Prostate gland (tissue), 2 donors: ENCODE results near the gene ALKBH7.

ENCODE experiments used
- POLR2AphosphoS5 ChIP-seq: sonication (generic); formaldehyde crosslinking; IDR thresholded peaks from one replicate; pipeline ENCODE4 v1.6.1; 2017; ENCODE audit warnings: antibody characterized with exemption
- TF ChIP-seq, protein P1 (sequence below), 4 experiments: fragments of 200-600 bp in 2 of 4; fragments of 450-650 bp in 2 of 4; sonication (generic) in 2 of 4; IDR thresholded peaks; 1 replicate in 3 of 4; 2 replicates in 1 of 4; pipeline ENCODE4 v1.5.1; 2016 to 2019; ENCODE audit warnings: antibody characterized with exemption in 4 of 4, mild to moderate bottlenecking in 2 of 4, moderate library complexity in 2 of 4

GRCh38 chr19:6324757-6325156 lies 47.8 kb upstream of the ALKBH7 start:
- TF ChIP-seq, protein P1, sequence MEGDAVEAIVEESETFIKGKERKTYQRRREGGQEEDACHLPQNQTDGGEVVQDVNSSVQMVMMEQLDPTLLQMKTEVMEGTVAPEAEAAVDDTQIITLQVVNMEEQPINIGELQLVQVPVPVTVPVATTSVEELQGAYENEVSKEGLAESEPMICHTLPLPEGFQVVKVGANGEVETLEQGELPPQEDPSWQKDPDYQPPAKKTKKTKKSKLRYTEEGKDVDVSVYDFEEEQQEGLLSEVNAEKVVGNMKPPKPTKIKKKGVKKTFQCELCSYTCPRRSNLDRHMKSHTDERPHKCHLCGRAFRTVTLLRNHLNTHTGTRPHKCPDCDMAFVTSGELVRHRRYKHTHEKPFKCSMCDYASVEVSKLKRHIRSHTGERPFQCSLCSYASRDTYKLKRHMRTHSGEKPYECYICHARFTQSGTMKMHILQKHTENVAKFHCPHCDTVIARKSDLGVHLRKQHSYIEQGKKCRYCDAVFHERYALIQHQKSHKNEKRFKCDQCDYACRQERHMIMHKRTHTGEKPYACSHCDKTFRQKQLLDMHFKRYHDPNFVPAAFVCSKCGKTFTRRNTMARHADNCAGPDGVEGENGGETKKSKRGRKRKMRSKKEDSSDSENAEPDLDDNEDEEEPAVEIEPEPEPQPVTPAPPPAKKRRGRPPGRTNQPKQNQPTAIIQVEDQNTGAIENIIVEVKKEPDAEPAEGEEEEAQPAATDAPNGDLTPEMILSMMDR (IDR thresholded peaks at IDR 0.05) = no peak
- TF ChIP-seq POLR2AphosphoS5 = no peak
